Muscle layer of duodenum (tissue), 2 donors: ENCODE data around the gene VASH1.
A peak's percentile ranks its signal among the peaks of the same experiment; 100 is the strongest.

ENCODE experiments used
- H3K27ac ChIP-seq: one replicate; pipeline ENCODE4 v1.7.0; 2013; ENCODE audit warnings: mild to moderate bottlenecking, low read length
- H3K27me3 ChIP-seq: one replicate; pipeline ENCODE4 v1.7.0; 2013; ENCODE audit warnings: low read depth, mild to moderate bottlenecking, control low read depth, low read length
- H3K36me3 ChIP-seq, 2 donors: one replicate each; pipeline ENCODE4 v1.7.0; 2013; ENCODE audit warnings: low read length in 2 of 2, control low read depth in 1 of 2, mild to moderate bottlenecking in 1 of 2; ENCODE audit not compliant: insufficient read depth in 2 of 2, control insufficient read depth in 1 of 2
- H3K4me1 ChIP-seq, 2 donors: one replicate each; pipeline ENCODE4 v1.7.0; 2013; ENCODE audit warnings: low read length in 2 of 2, mild to moderate bottlenecking in 2 of 2, control low read depth in 1 of 2, moderate library complexity in 1 of 2; ENCODE audit not compliant: insufficient read depth in 2 of 2, control insufficient read depth in 1 of 2
- H3K4me3 ChIP-seq, 2 donors: one replicate each; pipeline ENCODE4 v1.7.0; 2013; ENCODE audit warnings: low read length in 2 of 2, low read depth in 1 of 2, mild to moderate bottlenecking in 1 of 2
- H3K9me3 ChIP-seq, 2 donors: one replicate each; pipeline ENCODE4 v1.7.0; 2013; ENCODE audit warnings: low read length in 2 of 2, control low read depth in 1 of 2, mild to moderate bottlenecking in 1 of 2; ENCODE audit not compliant: control insufficient read depth in 1 of 2
- donor health status: healthy.

The VASH1 gene

DNA sequence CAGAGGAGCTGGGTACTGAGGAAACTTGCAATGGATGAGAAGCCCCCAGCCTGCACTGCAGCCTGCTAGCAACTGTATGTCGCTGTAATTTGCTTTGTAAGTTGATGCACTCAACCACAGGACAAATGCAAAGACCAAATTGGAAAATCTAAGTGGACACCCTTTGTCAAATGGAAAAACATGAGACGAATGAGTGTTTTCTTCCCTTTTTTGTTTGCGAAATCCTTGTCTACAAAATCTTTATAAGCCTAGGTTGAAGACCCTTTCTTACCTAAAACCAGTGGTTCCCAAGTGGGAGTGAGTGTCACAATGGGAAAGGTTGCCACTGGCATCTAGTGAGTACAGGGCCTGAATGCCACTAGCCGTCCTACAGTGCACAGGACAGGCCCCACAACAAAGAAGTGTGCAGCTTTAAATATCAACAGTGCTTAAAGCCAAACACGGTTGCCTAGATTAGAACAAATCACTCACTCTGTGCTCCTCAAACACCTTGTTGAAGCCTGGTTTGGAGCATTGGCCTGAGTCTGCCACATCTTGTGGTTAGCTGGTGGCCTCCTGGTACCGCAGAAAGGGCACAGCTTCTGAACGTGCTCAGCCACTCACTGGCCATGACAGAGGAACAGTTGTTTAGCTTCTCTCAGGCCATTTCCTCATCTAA, 7.6 kb upstream of the VASH1 start:
- Histone ChIP-seq H3K4me1 (no peaks in the 10 kb centered on the region), H3K9me3 (no peaks in the 10 kb centered on the region), H3K27ac (no peak overlapping the region), H3K36me3 (no peaks in the 10 kb centered on the region), H3K4me3 (no peak overlapping the region), H3K27me3 (no peaks in the 10 kb centered on the region)

GRCh38 chr14:76754586-76754985, 6.7 kb upstream of the VASH1 start:
- H3K4me1 ChIP-seq, result no peaks in the 10 kb centered on the region
- no peaks in the 10 kb centered on the region for H3K9me3 ChIP-seq
- H3K4me3 ChIP-seq, result no peak overlapping the region
- H3K27me3 ChIP-seq, result no peaks in the 10 kb centered on the region
- no peaks in the 10 kb centered on the region for H3K36me3 ChIP-seq
- H3K27ac ChIP-seq, result no peak overlapping the region

GRCh38 chr14:76755610-76756370, 5.5 kb upstream of the VASH1 start:
- Histone ChIP-seq H3K27ac (no peak overlapping the region), H3K9me3 (no peaks in the 10 kb centered on the region), H3K36me3 (no peaks in the 10 kb centered on the region), H3K4me3 (no peak overlapping the region), H3K4me1 (peaks cover 0 to 4% of the 10 kb centered on the region in 2 donors), H3K27me3 (peaks cover 1% of the 10 kb centered on the region)

- Histone ChIP-seq H3K27me3 (peaks cover 3% of the 10 kb centered on the region), H3K4me1 (peaks cover 0 to 7% of the 10 kb centered on the region in 2 donors), H3K36me3 (no peaks in the 10 kb centered on the region), H3K4me3 (no peak overlapping the region), H3K27ac (no peak overlapping the region), H3K9me3 (no peaks in the 10 kb centered on the region)
These were observed 4.9 kb upstream of the VASH1 start for GRCh38 chr14:76756371-76756750.

- Histone ChIP-seq H3K4me1 (peaks cover 0 to 22% of the 10 kb centered on the region in 2 donors), H3K4me3 (no peak overlapping the region), H3K36me3 (no peaks in the 10 kb centered on the region), H3K27me3 (peaks cover 3% of the 10 kb centered on the region), H3K27ac (no peak overlapping the region), H3K9me3 (no peaks in the 10 kb centered on the region)
These were observed 1.7 kb upstream of the VASH1 start for GRCh38 chr14:76759589-76759988.

- Histone ChIP-seq H3K27me3 (peaks cover 3% of the 10 kb centered on the region), H3K4me1 (peaks cover 0 to 22% of the 10 kb centered on the region in 2 donors), H3K4me3 (peak overlapping the region; percentile 74 to 88), H3K36me3 (no peaks in the 10 kb centered on the region), H3K9me3 (no peaks in the 10 kb centered on the region), H3K27ac (no peak overlapping the region)
These were observed 735 bp upstream of the VASH1 start for GRCh38 chr14:76760331-76761135.

GRCh38 chr14:76761960-76762410, 717 bp downstream of the VASH1 start:
- H3K27me3 ChIP-seq, result peaks cover 3% of the 10 kb centered on the region
- peaks cover 0 to 22% of the 10 kb centered on the region in 2 donors for H3K4me1 ChIP-seq
- H3K4me3 ChIP-seq, result peak overlapping the region; percentile 74 to 88
- no peak overlapping the region for H3K27ac ChIP-seq
- no peaks in the 10 kb centered on the region for H3K9me3 ChIP-seq
- H3K36me3 ChIP-seq, result no peaks in the 10 kb centered on the region

GRCh38 chr14:76762411-76763095, 1.3 kb downstream of the VASH1 start:
- H3K9me3 ChIP-seq, result no peaks in the 10 kb centered on the region
- no peak overlapping the region for H3K27ac ChIP-seq
- peaks cover 3% of the 10 kb centered on the region for H3K27me3 ChIP-seq
- peak overlapping the region; percentile 74 to 88 for H3K4me3 ChIP-seq
- no peaks in the 10 kb centered on the region for H3K36me3 ChIP-seq
- peaks cover 0 to 22% of the 10 kb centered on the region in 2 donors for H3K4me1 ChIP-seq

DNA sequence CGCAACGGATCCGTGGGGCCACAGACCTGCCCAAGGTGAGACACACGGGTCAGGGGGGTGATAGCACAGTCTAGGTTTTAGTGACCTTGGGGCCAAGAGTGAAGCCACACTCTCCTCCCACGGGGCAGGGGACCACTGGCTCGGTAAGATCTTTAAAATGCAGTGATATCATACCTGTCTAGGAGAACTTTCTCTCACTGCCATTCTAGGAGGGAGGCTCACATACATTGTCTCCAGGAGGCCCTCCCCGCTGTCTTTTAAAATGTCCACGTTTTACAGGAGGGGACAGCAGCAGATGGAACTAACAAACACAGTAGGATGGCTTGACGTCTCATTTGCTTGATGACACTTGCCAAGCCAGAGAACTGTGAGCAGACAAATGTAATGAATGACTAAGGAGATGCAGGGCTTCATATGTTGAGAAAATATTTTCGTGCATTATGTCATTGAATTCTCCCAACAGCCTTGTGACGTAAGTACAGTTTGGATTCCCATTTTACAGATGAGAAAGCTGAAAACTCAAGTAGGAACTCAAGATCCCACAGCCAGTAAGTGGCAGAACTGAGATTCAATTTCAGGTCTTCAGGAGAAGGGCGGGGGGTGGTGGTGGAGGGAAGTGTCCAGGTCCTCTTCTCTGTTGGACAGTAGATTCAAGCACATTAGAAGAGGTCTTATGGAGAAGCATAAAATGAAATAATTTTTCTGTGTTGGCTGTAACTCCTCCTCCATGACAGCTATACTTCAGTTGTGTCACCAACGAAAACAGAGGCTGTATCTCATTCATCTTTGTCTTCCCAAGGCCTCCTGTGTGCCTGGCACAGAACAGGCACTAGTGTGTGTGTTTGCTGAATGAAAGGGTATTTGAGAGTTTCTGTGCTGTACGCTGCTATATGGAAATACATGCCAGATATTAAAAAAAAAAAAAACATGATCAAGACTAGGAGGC, 2.1 kb downstream of the VASH1 start:
- peaks cover 0 to 29% of the 10 kb centered on the region in 2 donors for H3K4me1 ChIP-seq
- peak overlapping the region; percentile 45 for H3K27ac ChIP-seq
- no peaks in the 10 kb centered on the region for H3K9me3 ChIP-seq
- peak overlapping the region; percentile 74 to 88 for H3K4me3 ChIP-seq
- peaks cover 3% of the 10 kb centered on the region for H3K27me3 ChIP-seq
- H3K36me3 ChIP-seq, result no peaks in the 10 kb centered on the region

DNA sequence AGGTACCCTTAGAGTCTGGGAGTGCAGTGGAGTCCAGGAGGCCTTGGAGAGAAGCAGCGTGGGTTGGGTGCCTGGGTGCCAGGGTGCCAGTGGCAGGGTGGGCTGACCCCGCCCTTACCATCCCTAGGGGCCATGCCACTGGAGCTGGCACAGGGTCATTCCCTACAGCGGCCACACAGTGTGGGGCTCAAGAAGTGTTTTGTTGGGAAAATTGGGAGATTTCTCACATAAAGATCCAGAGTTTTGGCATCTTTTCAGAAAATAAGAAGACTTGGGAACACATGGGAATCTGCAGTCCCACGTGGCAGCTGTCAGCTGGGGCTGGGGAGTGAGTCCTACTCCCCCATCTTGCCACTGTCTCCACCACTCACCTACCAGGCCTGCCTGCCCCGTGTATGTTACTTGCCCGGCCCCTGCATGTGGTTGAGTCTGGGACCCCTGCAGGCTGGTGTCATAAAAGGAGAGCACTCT, 4.2 kb downstream of the VASH1 start:
- Histone ChIP-seq H3K27me3 (peaks cover 3% of the 10 kb centered on the region), H3K4me3 (no peak overlapping the region), H3K9me3 (no peaks in the 10 kb centered on the region), H3K27ac (no peak overlapping the region), H3K36me3 (no peaks in the 10 kb centered on the region), H3K4me1 (peaks cover 0 to 38% of the 10 kb centered on the region in 2 donors)
